HUES48 (cell line): ENCODE results near the gene PTPRG.

Experiments used
- H3K27ac ChIP-seq: one replicate; pipeline ENCODE4 v1.7.0; 2013; ENCODE audit warnings: low read depth, low read length, inconsistent platforms
- H3K27me3 ChIP-seq: 2 replicates; pipeline ENCODE4 v1.6.1; 2013; ENCODE audit warnings: mild to moderate bottlenecking, low read length; ENCODE audit not compliant: control insufficient read depth, insufficient read depth
- H3K36me3 ChIP-seq: 2 replicates; pipeline ENCODE4 v1.6.1; 2013; ENCODE audit warnings: low read length; ENCODE audit not compliant: control insufficient read depth, insufficient read depth
- H3K4me1 ChIP-seq: 2 replicates; pipeline ENCODE4 v1.6.1; 2013; ENCODE audit warnings: mild to moderate bottlenecking, low read length; ENCODE audit not compliant: control insufficient read depth, insufficient read depth
- H3K4me3 ChIP-seq: 2 replicates; pipeline ENCODE4 v1.5.1; 2013; ENCODE audit warnings: mild to moderate bottlenecking, low read depth, low read length
- H3K9ac ChIP-seq: 2 replicates; pipeline ENCODE4 v1.6.1; 2013; ENCODE audit warnings: mild to moderate bottlenecking, low read depth, low read length, moderate library complexity
- H3K9me3 ChIP-seq: 2 replicates; pipeline ENCODE4 v1.6.1; 2013; ENCODE audit warnings: low read length; ENCODE audit not compliant: control insufficient read depth, insufficient read depth

PTPRG gene

GRCh38 chr3:61765157-61765876, 203.9 kb downstream of the PTPRG start:
- H3K4me1 ChIP-seq, result peaks cover 22% of the 10 kb centered on the region
- H3K9ac ChIP-seq, result no peak overlapping the region
- no peak overlapping the region for H3K27ac ChIP-seq
- H3K27me3 ChIP-seq, result no peaks in the 10 kb centered on the region
- no peaks in the 10 kb centered on the region for H3K36me3 ChIP-seq
- H3K4me3 ChIP-seq, result no peak overlapping the region
- H3K9me3 ChIP-seq, result no peaks in the 10 kb centered on the region

GRCh38 chr3:61768284-61769037, 207.1 kb downstream of the PTPRG start:
- Histone ChIP-seq H3K9ac (no peak overlapping the region), H3K27me3 (no peaks in the 10 kb centered on the region), H3K4me1 (peaks cover 27% of the 10 kb centered on the region), H3K27ac (no peak overlapping the region), H3K9me3 (no peaks in the 10 kb centered on the region), H3K36me3 (no peaks in the 10 kb centered on the region), H3K4me3 (no peak overlapping the region)

- H3K36me3 ChIP-seq, result no peaks in the 10 kb centered on the region
- H3K27ac ChIP-seq, result no peak overlapping the region
- H3K4me3 ChIP-seq, result no peak overlapping the region
- no peaks in the 10 kb centered on the region for H3K9me3 ChIP-seq
- peaks cover 27% of the 10 kb centered on the region for H3K4me1 ChIP-seq
- H3K27me3 ChIP-seq, result no peaks in the 10 kb centered on the region
- H3K9ac ChIP-seq, result no peak overlapping the region
Observed at GRCh38 chr3:61769266-61769990, 208.1 kb downstream of the PTPRG start.

- Histone ChIP-seq H3K9me3 (no peaks in the 10 kb centered on the region), H3K27me3 (no peaks in the 10 kb centered on the region), H3K9ac (no peak overlapping the region), H3K4me1 (peaks cover 37% of the 10 kb centered on the region), H3K27ac (no peak overlapping the region), H3K4me3 (no peak overlapping the region), H3K36me3 (no peaks in the 10 kb centered on the region)
Observed at GRCh38 chr3:61771976-61772375, 210.6 kb downstream of the PTPRG start.

- Histone ChIP-seq H3K9me3 (no peaks in the 10 kb centered on the region), H3K4me1 (peaks cover 38% of the 10 kb centered on the region), H3K27me3 (no peaks in the 10 kb centered on the region), H3K4me3 (no peak overlapping the region), H3K9ac (no peak overlapping the region), H3K27ac (no peak overlapping the region), H3K36me3 (no peaks in the 10 kb centered on the region)
Observed at GRCh38 chr3:61772456-61772855, 211.1 kb downstream of the PTPRG start.

GRCh38 chr3:61774279-61774890, 213.0 kb downstream of the PTPRG start:
- no peak overlapping the region for H3K9ac ChIP-seq
- H3K4me3 ChIP-seq, result no peak overlapping the region
- no peaks in the 10 kb centered on the region for H3K9me3 ChIP-seq
- no peaks in the 10 kb centered on the region for H3K36me3 ChIP-seq
- peaks cover 36% of the 10 kb centered on the region for H3K4me1 ChIP-seq
- no peak overlapping the region for H3K27ac ChIP-seq
- no peaks in the 10 kb centered on the region for H3K27me3 ChIP-seq

- H3K36me3 ChIP-seq, result no peaks in the 10 kb centered on the region
- no peaks in the 10 kb centered on the region for H3K9me3 ChIP-seq
- H3K9ac ChIP-seq, result no peak overlapping the region
- no peak overlapping the region for H3K4me3 ChIP-seq
- H3K27me3 ChIP-seq, result no peaks in the 10 kb centered on the region
- peaks cover 30% of the 10 kb centered on the region for H3K4me1 ChIP-seq
- peak overlapping the region; percentile 9 for H3K27ac ChIP-seq
Observed at GRCh38 chr3:61776390-61776789, 215.0 kb downstream of the PTPRG start.

- Histone ChIP-seq H3K4me3 (no peak overlapping the region), H3K9ac (no peak overlapping the region), H3K27me3 (no peaks in the 10 kb centered on the region), H3K36me3 (no peaks in the 10 kb centered on the region), H3K27ac (no peak overlapping the region), H3K4me1 (peaks cover 30% of the 10 kb centered on the region), H3K9me3 (no peaks in the 10 kb centered on the region)
Observed at GRCh38 chr3:61777483-61777882, 216.1 kb downstream of the PTPRG start.

- Histone ChIP-seq H3K27ac (no peak overlapping the region), H3K27me3 (no peaks in the 10 kb centered on the region), H3K9me3 (no peaks in the 10 kb centered on the region), H3K9ac (no peak overlapping the region), H3K4me1 (peaks cover 30% of the 10 kb centered on the region), H3K36me3 (no peaks in the 10 kb centered on the region), H3K4me3 (no peak overlapping the region)
Observed at GRCh38 chr3:61778095-61778494, 216.7 kb downstream of the PTPRG start.

GRCh38 chr3:61780016-61780415, 218.6 kb downstream of the PTPRG start:
- Histone ChIP-seq H3K36me3 (no peaks in the 10 kb centered on the region), H3K9ac (no peak overlapping the region), H3K4me1 (peaks cover 42% of the 10 kb centered on the region), H3K9me3 (no peaks in the 10 kb centered on the region), H3K27ac (no peak overlapping the region), H3K4me3 (no peak overlapping the region), H3K27me3 (no peaks in the 10 kb centered on the region)
